HG03060 (cell line): ENCODE data around the gene CACNA2D3.

Experiments
- ATAC-seq: cut with Tn5 transposase; IDR thresholded peaks from one replicate; pipeline ENCODE4 v1.9.1; 2021; ENCODE audit warnings: low read depth, moderate number of reproducible peaks; ENCODE audit not compliant: unreplicated experiment

Gene CACNA2D3

DNA sequence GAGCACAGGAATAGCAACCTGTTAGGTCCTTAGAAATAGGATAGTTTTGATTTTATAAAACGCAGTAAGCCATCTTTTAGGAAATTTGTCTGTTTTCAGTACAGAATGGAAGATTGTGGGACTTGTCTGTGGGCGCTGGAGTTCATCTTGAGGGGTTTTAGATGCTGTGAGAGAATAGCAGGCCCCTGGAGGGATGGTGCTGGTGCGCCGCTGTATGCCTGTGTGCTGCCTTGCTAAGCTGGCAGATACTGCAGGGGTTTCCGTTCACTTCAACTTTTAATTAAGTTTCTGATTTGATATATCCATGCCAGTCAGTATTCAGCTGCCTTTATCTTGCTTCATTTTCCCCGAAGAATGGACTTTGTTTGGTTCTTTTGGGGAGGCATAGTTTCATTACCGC is 4.2 kb downstream of the CACNA2D3 start:
- no peak for ATAC-seq

DNA sequence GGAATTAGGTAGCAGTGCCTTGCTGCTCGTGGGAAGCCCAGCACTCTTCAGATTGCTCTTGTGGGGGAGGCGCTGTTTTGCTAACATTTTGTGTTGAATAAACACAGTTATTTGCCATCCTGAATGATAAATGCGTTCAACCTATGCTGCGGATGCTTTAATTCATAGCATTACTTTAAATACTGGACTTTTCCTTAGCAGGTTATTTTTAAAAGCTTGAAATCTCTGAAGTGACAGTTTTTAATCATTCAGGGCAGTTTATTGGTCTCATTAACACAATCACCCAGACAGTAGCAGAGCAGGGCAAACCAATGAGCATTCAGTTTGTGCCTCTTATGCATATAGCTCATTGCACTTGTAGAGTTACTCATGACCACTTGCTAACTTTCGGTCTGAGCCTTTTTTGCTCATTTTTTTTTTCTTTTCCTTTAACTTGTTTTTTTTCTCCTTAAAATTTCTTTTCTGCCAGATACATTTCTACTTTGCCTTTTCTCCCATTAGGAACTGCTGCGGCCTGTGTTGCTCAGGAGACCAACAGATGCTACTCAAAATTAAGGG is 5.2 kb downstream of the CACNA2D3 start:
- ATAC-seq, result no peak

DNA sequence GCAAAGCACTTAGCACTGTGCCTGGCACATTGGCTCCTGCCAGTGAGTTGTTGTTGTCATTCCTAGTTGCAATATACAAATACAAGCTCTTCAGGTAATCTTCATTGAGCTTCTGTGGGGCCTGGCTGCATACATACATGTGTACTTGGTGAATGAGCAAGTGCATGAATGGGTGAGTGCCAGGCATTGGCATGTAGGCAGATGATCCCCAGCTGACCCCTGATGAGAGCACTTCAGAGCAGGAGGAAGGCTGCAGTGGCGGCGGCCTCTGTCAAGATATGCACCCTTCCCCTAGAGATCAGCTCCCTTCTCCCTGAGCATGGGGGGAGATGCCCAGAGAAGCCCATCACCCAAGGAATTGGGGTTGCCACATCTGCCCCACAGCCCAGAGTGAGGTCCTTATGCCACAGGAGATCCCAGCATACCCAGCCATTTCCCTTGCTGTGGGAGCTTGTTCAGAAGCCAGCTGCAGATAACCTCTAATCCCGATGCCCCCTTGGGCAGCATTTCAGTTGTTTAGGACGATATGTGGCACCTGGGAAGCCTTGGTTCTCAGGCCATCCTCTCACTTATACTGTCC is 8.8 kb downstream of the CACNA2D3 start:
- no peak for ATAC-seq

DNA sequence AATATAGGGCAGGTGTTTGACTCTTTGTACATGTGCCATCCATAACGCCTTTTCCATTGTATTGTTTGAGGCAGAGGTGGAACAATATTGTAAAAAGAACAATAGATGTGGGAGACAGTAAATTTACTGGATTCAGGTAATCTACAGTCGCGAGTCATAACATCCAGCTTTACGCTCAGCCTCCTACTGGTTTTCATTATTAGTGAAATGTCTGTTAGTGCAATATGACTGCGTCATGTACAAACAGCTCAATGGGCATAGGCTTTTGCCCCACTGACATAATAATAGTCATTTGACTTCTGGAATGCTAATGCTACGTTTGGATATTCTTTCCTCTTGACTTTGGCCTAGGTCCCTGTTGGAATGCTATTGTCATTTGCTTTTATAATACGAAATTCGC is 9.5 kb downstream of the CACNA2D3 start:
- no peak for ATAC-seq

DNA sequence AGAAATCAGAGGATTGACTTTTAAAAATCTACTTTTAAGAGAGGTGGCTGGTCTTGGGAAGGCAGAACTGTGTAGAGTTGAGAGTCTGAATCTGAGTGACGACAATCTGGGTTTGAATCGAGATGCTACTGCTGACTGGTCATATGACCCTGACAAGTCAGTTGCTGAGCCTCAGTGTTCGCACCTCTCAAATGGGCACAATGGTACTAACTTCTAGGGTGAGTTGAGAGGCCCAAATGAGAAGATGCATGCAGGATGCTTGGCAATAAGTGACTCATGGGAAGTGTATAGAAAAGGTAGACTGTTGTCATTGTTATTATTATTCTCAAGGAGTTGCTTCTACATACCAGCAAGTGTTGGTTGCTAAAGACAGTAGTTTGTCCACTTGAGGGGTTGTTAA is 10.3 kb downstream of the CACNA2D3 start:
- no peak for ATAC-seq

DNA sequence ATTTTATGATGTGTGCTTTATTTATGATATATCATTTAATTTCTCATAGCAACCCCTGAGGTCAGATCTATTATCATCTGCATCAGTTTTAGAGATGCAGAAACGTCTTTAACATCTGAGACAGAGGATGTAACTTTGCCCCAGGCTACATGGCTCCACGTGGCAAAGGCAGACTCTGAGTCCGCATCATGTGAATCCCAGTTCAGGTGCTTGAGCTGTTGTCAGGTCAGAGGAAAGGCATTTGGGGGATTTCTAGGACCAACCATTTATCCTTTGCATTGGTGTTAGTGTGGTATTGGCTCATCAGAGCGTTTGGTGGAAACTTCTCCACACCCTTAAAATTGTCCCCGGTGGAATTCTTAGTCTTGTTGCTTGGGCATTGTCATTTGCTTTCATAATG is 10.8 kb downstream of the CACNA2D3 start:
- ATAC-seq, result no peak

DNA sequence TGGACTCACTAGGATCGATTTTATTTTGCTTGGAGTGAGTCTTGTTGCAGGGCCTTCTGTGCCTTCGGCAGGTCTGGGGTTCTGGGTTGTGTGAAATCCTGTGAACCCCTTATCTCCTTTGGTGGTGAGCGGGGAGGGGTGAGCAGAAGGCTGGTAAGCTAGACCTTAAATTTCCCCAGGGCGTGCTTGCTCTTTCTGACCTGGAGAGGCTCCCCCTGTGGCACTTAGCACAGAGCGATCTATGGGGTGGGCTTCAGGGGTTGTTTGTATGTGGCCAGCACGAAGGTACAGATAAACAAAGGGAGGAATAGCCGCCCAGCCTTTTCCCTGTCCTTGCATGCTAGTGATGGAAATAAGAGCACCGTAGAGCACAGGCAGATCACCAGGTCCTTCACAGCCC is 11.8 kb downstream of the CACNA2D3 start:
- ATAC-seq, result no peak

DNA sequence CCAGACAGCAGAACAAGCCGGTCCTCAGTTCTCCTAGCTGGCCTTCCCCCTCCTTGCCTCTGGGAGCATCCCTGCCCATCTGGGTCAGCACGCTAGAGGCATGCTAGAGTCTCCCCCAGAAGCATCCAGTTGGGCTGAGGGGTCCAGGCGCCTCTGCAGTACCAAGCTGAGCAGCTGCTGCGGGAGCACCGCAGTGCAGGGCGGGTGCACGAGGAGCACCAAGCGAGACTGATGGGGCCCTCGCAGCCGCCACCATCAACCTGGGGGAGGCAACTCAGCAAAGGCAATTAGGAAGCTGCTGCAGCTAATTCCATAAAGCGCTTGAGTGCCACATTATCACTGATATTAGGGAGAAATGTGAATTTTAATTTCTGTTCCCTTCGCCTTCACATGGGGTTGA is 12.4 kb downstream of the CACNA2D3 start:
- no peak for ATAC-seq

DNA sequence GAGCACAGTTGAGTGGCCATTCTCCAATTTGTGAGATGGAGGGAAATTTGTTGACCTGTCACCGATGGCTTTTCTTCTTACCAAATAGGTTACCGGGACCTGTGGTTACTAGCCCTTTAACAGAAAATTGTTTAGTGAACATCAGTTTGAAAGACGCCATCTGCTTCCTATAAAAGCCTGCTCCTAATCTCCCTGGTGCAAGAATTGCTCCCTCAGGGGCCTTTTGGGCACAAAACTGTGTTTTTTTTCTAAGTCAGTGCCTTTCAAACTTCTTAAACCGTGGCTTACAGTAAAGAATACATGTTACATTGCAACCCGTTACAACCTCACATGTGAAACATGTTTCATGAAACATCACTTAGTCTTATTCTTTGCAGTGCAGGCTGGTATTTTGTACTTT is 15.0 kb downstream of the CACNA2D3 start:
- no peak for ATAC-seq

DNA sequence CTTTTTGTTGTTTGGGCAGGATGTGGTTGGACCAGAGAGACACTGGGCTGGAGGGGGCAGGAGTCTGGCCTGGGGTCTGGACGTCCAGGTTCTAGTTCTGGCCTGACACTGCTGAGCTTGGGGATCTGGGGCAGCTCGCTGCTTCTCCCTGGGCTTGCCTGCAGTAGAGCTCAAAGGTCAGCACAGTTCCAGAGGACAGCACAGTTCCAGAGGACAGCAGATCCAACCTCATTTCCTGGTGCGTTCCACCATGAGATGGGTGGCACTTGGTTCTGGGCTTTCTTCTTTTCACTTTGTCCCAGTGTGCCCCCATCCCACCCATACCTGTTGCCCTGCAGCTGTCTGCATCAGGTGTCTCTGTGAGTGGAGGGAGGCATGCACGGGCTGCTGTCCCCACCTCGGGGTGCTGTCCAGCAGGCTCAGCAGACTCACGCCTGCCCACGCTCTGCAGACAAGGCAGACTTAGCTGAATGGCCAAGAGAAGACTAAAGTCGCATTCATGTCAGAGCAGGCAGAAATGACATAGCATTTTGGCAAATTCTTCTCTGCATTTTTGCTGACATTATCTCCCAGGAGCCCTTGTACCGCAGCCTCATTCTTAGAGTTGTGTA is 16.7 kb downstream of the CACNA2D3 start:
- ATAC-seq, result no peak

DNA sequence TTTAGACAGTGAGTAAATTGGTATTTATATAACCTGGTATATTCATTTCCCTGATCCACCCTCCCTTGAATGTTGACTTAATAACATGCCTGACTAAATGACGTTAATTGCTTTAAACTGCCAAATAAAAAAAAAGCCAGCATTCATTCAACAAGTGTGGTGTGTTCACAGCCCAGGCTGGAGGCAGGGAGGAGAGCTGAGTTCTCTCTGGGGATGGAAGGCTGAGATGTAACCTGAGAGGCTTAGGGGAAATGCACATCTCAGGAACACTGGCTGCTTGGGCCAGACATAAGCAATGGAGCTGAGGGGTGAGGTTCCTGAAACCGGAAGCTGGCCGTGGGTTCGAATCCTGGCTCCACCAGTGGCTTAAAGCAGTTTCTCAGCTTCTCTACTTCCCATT is 17.3 kb downstream of the CACNA2D3 start:
- ATAC-seq, result no peak

DNA sequence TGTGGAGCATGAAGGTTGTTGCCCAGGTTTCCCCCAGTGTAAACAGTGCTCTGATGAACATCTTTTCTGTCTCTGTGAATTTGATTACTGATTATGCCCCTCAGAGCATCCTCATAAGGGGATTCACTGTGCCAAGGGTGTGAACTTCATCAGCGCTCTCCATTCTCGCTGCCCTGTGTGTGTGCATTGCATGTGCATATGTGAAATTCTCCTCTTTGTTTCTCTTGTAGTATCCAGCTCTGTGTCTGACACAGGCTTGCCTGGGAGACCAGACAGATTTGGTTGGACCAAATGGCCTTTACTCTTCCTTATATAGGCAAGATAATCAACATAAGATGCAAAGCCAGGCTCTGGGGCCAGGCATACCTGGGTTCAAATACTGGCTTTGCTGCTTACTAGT is 21.9 kb downstream of the CACNA2D3 start:
- no peak for ATAC-seq

DNA sequence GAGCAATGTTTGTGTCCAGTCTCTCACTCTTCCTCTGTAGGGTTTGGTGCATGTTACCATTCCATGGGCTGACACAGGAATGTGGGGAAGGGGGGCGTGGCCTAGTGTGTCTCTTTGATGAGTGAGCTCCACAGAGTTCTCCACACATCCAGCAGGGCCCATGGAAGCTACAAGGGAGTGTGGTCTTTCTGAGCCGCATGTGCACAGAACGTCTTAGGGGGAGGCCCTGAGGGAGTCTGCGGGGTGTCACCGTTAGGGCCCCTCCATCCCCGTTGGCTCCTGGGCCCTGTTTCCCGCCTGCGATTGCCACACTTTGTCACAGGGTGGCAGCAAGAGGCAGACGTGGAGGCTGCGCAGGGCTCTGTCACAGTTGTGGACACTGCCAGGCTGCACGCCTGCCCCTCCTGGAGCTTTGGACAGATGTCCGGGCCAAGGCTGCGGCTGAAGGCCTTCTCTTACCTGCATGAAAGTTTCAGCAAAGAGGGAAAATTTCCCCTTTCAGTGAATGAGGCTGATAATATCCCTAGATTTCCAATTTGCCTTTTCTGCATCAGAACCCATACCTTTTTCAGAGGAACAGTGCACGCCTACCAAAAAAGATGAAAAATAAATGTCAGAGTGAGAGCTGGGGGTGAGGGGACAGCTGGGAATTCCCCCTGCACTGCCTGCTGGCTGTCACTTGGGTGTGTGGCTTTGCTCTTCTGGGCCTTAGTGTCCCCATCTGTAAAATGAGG is 24.3 kb downstream of the CACNA2D3 start:
- ATAC-seq, result no peak

DNA sequence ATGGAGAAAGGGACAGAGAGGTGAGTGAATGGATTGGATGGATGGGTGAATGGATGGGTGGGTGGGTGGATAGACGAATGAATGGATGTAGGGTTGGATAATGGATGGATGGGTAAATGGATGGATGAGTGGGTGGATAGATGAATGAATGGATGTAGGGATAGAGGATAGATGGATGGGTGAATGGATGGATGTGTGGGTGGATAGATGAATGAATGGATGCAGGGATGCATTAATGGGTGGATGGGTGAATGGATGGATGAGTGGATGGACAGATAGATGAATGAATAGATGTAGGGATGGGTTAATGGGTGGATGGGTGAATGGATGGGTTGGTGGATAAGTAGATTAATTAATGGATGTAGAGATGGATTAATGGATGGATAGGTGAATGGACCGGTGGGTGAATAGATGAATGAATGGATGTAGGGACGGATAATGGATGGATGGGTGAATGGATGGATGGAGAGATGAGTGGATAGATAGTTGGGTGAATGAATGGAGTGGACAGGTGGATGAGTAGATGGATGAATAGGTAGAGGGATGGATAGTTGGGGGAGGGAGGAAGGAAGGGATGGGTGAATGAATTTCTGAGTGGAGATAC is 28.6 kb downstream of the CACNA2D3 start:
- no peak for ATAC-seq

DNA sequence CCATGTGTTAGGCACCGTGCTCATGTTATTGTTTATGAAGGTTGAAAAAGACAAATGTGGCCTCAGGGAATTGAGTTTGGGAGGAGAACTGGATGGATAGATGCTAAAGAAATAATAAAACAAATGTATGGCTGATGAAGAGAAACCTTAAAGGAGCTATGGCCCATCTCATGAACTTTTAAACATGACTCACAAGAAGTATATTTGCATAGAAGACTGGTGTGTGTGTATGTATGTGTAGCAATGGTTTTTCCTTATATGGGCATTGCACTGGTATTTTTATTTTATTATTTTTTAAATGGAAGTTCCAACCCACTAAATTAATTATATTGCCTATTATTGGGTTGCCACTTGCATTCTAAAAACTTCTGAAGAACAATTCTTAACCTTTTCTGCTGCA is 31.1 kb downstream of the CACNA2D3 start:
- ATAC-seq, result no peak

DNA sequence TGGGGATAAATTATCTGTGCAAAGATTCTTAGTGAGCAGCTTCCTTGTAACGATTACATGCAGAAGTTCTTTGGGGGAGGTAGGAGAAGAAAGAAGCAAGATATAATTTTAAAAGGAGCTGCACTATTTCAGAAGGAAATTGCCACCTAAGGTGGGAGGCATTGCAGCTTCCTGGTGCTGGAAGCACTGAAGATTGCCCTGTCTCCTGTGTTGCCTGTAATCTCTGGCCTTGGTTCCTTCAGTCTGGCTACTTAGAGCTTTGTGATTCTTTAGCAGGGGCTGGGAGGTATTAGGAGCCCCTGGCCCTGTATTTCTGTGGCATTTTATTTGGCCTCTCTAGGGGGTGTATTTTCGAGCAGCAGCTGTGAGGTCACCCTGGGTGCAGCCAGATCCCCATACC is 35.5 kb downstream of the CACNA2D3 start:
- no peak for ATAC-seq

DNA sequence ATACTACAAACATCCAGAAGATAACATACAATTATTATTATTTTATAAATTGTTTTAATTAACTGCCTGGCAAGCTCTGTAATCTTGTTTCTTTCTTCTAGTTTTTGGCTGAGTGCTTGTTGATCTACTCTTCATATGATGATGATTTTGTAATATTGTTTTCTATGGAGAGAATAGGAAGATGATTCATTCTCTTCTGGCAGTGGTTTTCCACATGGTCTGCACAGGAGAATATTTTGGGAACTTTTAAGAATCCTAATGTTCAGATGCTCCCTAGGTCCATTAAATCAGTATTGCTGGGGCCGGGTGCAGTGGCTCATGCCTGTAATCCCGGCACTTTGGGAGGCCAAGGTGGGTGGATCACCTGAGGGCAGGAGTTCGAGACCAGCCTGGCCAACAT is 37.6 kb downstream of the CACNA2D3 start:
- no peak for ATAC-seq

DNA sequence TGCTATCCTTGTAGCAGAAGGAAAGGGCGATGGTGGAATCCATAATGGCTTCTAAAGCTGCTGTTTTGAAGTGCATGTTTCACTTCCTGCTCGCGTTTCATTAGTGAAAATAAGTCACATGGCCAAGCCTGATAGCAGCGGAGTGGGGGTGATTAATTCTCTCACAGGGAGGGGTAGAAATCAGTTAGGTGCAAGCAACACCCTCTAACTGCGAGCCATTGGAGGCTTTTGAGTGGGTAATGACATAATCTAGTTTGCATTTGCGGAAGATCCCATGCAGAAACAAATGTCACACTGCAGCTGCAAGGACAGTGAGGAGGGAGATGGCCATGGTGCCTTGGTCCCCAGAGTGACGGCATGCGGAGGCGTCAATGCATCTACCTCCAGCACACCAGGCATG is 41.1 kb downstream of the CACNA2D3 start:
- no peak for ATAC-seq

DNA sequence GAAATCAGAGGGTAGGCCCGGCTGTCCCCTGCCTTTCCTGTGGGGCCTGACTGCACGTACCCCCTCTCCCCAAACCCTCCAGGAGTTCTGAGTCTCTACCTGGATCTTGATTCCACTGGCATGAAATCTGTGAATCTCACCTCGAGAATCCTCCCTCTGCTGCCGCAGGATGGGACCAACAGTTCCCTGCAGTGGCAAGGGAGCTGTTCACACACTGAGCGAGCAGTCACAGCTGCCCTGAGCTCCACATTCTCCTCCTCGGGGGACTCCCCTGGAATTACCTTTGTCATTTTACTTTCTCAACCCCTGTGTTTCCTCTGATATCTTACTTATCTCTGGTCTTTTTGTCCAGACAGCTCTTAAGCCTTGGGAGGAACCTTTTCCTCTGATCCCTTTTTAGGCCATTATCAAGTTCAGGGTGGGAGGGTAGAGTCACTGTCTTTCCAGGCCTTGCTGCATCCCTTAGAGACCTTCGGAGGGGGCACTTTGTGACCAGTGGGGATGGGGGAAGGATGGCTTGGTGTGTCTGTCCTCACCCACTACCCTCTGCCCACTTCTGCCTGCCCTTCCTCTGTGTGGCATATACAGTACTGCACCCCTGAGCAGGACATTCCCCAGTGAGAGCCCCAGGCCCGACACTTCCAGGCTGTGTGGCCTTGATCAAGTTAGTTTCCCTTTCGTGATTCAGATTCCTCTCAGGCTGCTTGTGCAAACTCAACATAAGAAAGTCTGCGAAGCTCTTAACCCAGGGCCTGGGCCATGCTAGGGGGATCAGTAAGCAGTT is 42.0 kb downstream of the CACNA2D3 start:
- ATAC-seq, result no peak

DNA sequence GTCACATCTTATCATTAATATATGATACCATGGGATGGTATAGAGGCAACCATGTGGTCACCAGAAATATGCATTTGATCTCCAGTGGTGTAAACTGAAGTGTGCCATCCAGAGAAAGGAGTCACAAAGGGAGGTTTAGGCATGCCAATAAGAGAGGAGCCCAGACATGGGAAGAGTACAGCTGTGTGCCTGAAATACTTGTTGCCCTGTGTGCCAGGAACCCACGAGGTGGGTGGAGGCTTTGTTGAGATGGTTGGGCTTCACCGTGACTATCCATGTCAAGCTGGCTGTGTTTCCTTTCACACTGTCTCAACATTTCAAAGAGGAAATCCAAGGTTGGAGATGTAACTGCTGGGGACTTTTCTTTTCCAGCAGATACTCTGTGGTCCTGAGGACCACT is 43.5 kb downstream of the CACNA2D3 start:
- ATAC-seq, result no peak

DNA sequence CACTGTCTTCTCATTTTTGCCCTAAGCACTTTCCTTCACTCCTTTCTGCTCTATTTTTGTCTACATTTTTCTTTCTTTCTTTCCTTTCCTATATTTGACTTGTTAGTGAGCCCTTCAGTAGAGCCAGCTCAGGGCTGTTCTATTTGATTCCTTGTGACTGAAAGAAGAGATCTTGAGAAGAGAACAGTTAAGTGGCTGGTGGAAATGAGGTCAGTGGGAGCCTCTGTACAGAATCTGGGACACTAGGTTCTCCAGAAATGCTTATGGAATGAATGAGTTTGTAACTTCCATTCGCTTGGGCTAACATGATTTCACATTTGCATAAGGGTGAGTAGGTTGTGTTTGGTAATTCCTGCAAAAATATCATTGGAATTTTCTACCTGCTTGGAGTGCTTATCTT is 45.6 kb downstream of the CACNA2D3 start:
- ATAC-seq, result no peak
